Pulmonary artery endothelial cell (primary cell): Measurements from ENCODE around the gene DISP3. TPM values are rescaled to one million over a fixed set of nuclear protein-coding genes. Genes with fewer than 3 reads are reported as not detected.
"Not testable (repeated sequence)": the region's sequence is repeated elsewhere in the genome, so short reads cannot be mapped to it uniquely, and the experiment has no call there.

Source experiments
- DNase-seq: peaks from one replicate; pipeline ENCODE4 v3.0.0-alpha.2; 2011; ENCODE audit warnings: low read depth, low spot score
- total RNA-seq: library from RNA; depleted of rRNA; stranded (reverse); fragments of >200 nt; gene quantifications from 2 replicates; pipeline ENCODE4 v1.2.3, GENCODE V29; 2014

DISP3 gene
- total RNA-seq, 1 donor from 2014 or later, result 0.07 TPM

- DNase-seq, result no peak
Measured at GRCh38 chr1:11575553-11575952, 96.6 kb downstream of the DISP3 start.

GRCh38 chr1:11576109-11576875 lies 97.3 kb downstream of the DISP3 start:
- DNase-seq, result no peak

GRCh38 chr1:11578004-11578403 lies 99.0 kb downstream of the DISP3 start:
- no peak for DNase-seq

GRCh38 chr1:11579506-11579905 lies 100.6 kb downstream of the DISP3 start:
- no peak for DNase-seq

- DNase-seq, result not testable (repeated sequence)
Measured at GRCh38 chr1:11580049-11580448, 101.1 kb downstream of the DISP3 start.

GRCh38 chr1:11581445-11581991 lies 102.6 kb downstream of the DISP3 start:
- DNase-seq, result no peak

GRCh38 chr1:11585389-11585788 lies 106.4 kb downstream of the DISP3 start:
- DNase-seq, result no peak

Other genes starting within 250 kb of the DISP3 start
- 42.7 and 69.5 TPM in 2 replicates for gene MTOR, start 216.6 kb upstream of the DISP3 start, total RNA-seq
- 6.3 and 7.8 TPM in 2 replicates for gene UBIAD1, start 206.0 kb upstream of the DISP3 start, total RNA-seq
- 1.1 TPM in 2 replicates for gene FBXO2, start 175.3 kb downstream of the DISP3 start, total RNA-seq
- 6.0 and 6.9 TPM in 2 replicates for gene FBXO44, start 175.7 kb downstream of the DISP3 start, total RNA-seq
- 1.7 and 1.8 TPM in 2 replicates for gene FBXO6, start 185.0 kb downstream of the DISP3 start, total RNA-seq
- gene MAD2L2, start 202.0 kb downstream of the DISP3 start, total RNA-seq, result 35.6 and 49.5 TPM in 2 replicates
- gene DRAXIN, start 212.6 kb downstream of the DISP3 start, total RNA-seq, result 0.11 and 0.33 TPM in 2 replicates